ENCODE measurements around the gene ABRACL.

DNA sequence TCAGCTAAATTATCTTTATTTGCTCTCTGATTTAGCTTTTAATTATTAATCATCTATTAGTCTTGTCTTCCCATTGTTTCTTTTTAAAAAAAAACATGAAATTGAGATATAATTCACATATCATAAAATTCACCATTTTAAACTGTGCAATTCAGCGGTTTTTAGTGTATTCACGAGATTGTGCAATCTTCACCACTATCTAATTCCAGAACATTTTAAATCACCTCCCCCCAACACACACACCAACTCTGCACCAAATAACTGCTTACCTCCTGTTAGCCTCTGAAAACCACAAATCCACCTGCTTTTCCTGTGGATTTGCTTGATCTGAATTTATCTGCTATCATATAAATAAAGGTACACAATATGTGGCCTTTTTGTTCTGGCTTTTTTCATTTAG lies 8.8 kb upstream of the ABRACL start:
- TF ChIP-seq, protein P1, sequence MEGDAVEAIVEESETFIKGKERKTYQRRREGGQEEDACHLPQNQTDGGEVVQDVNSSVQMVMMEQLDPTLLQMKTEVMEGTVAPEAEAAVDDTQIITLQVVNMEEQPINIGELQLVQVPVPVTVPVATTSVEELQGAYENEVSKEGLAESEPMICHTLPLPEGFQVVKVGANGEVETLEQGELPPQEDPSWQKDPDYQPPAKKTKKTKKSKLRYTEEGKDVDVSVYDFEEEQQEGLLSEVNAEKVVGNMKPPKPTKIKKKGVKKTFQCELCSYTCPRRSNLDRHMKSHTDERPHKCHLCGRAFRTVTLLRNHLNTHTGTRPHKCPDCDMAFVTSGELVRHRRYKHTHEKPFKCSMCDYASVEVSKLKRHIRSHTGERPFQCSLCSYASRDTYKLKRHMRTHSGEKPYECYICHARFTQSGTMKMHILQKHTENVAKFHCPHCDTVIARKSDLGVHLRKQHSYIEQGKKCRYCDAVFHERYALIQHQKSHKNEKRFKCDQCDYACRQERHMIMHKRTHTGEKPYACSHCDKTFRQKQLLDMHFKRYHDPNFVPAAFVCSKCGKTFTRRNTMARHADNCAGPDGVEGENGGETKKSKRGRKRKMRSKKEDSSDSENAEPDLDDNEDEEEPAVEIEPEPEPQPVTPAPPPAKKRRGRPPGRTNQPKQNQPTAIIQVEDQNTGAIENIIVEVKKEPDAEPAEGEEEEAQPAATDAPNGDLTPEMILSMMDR (IDR thresholded peaks at IDR 0.05; ENCODE audit: poor library complexity): no peak
- no peak for TF ChIP-seq EZH2 (IDR thresholded peaks at IDR 0.05; ENCODE audit: borderline replicate concordance)
